IPS-NIHi11 (cell line): Measurements from ENCODE around the gene TOGARAM1.

Experiments
- DNase-seq: peaks from one replicate; pipeline ENCODE4 v3.0.0; 2012; ENCODE audit warnings: mixed read lengths, low spot score

The TOGARAM1 gene

DNA sequence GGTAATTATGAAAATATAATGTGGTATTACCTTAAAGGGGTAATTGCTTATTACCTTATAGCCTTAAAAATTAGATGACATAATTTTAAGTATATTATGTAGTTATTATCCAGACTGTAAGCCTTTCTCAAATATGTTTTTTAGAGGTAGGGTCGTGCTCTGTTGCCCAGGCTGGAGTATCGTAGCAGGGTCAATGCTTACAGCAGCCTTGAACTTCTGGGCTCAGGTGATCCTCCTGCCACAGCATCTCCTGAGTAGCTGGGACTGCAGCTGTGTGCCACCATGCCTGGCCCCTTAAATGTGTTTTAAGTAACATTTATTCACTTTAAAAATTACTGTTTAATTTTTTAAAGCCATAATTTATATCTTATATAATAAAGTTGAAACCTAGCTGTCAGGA is 132.3 kb downstream of the TOGARAM1 start:
- DNase-seq: no peak

DNA sequence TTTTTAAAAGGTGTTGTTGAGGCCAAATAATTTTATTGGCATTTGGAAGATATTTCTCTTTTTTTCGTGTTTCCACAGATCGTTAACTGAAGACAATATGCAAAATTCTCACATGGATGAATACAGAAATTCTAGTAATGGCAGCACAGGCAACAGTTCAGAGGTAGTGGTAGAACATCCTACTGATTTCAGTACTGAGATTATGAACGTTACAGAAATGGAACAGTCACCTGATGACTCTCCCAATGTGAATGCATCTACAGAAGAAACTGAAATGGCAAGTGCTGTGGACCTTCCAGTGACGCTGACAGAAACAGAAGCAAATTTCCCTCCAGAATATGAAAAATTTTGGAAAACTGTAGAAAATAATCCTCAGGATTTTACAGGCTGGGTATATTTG is 133.2 kb downstream of the TOGARAM1 start:
- no peak for DNase-seq

DNA sequence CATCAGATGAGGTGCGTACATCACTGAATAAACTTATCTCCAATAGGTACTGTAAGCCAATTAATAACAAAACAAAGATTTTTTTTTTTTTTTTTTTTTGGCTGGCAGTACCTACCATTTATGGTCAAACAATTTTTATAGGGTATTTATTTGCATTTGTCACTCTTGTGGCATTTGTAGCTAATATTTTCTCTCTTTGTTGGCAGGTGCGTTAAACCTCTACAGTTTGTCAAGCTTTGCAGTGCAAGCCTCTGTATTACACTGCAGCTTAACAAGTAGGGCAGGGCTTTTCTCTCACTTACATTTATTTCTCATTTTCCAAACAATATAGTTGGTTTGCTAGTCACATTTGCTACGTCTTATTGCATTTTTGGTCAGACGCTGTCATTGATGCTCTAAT is 134.2 kb downstream of the TOGARAM1 start:
- DNase-seq: no peak

DNA sequence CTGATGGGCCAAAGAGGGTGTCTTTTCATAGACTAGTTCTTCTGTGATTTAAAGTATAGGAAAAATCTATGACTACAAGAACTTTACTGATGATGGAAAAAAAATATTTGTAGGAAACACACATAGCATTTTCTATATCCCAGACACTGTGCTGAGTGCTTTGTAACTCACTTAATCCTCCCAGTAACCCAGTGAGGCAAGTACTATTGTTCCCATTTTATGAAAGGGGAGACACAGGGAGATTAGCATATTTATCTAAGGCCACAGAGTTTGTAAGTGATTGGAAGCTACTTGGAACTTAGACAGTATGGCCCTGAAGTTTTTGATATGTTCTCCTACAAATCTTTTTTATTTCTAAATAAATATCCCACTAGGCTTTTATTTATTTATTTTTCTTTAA is 141.8 kb downstream of the TOGARAM1 start:
- no peak for DNase-seq

DNA sequence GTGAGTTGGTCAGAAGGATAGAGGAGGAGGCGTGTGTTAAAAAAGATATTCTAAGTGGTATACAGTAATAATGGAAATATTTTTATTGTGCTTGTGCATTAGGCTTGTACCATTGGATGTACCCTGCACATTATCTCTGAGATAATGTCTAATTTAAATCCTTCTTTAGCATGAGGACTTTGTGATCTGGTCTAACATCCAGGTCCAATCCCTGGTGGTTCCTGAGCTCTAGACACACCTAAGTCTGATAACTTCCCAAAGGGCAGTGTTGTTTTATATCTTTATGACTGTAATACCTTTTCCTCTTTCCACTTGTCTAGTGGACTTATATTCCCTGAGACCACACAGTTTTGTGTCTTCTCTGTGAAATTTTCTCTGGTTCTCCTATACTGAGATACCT is 142.6 kb downstream of the TOGARAM1 start:
- no peak for DNase-seq

DNA sequence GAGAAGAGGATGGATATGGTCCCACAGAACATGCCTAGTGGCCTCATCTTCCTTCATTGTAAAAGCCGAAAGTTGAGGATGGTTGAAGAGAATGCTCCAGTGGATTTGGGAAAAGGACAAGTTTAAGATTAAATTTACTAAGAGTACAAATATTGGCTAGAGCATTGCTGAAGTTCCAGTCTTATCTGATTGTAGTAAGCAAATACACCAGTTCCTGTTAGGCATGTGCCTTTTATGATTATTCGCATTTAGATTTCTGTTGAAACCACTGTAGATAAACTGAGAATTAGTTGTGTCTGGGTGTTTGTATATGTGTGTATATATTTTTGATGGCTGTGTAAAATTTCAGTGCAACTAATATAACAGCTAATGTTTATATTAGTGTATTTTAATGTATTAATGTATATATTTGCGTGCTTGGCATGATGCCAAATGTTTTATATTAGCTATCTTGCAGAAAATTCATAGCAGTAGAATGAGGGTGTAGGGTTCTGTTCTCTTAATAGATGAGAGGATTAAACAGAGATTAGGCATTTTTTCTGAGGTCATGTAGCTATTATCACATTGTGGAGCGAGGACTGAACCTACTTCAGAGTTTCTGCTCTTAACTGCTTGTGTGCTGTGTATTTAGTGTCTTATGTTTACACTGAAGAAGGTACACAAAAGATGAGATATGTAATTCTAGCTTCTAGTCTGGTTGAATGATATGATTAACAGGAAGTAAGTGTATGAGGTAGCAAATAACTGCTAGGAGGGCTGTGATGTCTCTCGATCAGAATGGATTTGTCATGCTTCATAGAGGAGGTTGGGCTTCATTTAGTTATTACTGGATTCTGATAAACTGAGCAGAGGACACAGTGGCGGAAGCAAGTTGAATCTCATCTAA is 151.1 kb downstream of the TOGARAM1 start:
- no peak for DNase-seq

DNA sequence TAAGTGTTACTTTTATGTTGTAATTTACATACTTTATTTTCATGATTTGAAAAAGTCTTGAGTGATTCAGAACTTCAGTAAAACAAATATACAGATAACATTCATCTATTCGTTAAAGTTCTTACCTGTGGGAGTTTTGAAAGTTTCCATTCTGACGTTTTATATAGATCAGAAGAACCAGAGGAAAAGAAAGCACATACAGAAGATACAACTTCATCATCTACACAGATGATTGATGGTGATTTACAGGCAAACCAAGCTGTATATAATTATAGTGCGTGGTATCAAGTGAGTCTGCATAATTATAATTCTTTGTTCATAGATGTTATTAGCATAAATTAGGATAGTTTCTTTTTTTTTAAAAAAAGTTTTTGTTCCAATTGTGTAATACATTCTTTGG is 152.3 kb downstream of the TOGARAM1 start:
- no peak for DNase-seq

DNA sequence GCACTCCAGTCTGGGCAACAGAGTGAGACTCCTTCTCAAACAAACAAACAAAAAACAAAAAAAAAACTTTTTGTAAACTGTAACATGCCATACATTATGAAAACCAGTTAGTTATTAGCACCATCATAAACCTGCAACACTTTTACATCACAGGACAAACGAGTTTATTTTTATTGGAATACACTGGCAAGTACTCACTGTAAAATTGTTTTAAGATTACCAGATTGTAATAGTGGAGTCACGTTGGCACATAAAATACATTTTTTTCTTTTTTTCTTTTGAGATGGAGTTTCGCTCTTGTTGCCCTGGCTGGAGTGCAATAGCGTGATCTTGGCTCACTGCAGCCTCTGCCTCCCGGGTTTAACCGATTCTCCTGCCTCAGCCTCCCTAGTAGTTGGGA is 156.6 kb downstream of the TOGARAM1 start:
- no peak for DNase-seq

DNA sequence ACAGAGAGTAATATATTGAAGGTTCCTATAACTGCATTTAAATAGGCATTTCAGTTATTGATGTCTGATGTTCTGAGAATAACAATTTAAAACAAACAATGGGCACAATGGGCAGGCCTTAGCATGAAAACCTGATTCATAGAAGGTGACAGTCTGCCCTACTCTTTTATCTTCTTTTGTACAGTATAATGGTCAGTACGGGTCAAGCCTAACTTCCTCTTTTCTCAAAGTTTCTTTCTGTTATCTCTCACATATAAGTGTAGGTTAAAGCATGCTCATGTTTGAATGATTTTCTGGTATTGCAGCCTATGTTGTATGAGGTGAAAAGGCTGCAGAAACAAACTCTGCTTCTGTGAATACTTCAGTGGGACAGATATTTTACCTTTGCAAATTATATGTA is 158.1 kb downstream of the TOGARAM1 start:
- DNase-seq: no peak

DNA sequence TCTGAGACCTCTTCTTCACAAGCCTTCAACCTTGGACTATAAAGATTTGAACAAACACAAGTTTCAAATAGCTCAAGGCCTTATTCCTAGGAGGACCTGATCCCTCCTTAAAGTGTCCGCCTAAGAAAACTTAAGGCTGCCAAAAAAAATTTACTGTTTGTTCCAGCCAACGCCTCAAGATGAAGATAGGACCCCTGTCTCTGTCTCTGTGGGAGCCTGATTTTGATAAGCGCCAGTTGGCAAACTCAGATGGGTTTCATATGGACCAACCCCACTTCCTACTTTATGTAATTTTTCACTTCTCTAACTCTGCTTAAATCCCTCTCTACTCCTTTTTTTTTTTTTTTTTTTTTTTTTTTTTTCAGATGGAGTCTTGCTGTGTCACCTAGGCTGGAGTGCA is 161.3 kb downstream of the TOGARAM1 start:
- DNase-seq: no peak
